Mesenchymal stem cell (in vitro differentiated cells and primary cell): ENCODE measurements around the gene TNFAIP3.

ENCODE experiments used
- DNase-seq: peaks from one replicate; pipeline ENCODE4 v3.0.0-alpha.2; 2013
- H2AFZ ChIP-seq: one replicate; pipeline ENCODE4 v1.6.1; 2013; ENCODE audit warnings: low read depth, mild to moderate bottlenecking, control low read depth, inconsistent platforms, low read length, moderate library complexity
- H2AK5ac ChIP-seq: 2 replicates; pipeline ENCODE4 v1.6.1; 2013; ENCODE audit warnings: low read length, moderate library complexity, mild to moderate bottlenecking, inconsistent platforms; ENCODE audit not compliant: severe bottlenecking
- H2BK120ac ChIP-seq: one replicate; pipeline ENCODE4 v1.6.1; 2013; ENCODE audit warnings: low read depth, mild to moderate bottlenecking, inconsistent platforms, low read length, moderate library complexity
- H2BK12ac ChIP-seq, 2 experiments: one replicate each; pipeline ENCODE4 v1.6.1; 2013; ENCODE audit warnings: inconsistent platforms in 2 of 2, low read length in 2 of 2, mild to moderate bottlenecking in 2 of 2, moderate library complexity in 2 of 2, control low read depth in 1 of 2
- H2BK15ac ChIP-seq: one replicate; pipeline ENCODE4 v1.6.1; 2013; ENCODE audit warnings: mild to moderate bottlenecking, low read depth, inconsistent platforms; ENCODE audit not compliant: poor library complexity, severe bottlenecking
- H2BK5ac ChIP-seq: 2 replicates; pipeline ENCODE4 v1.6.1; 2013; ENCODE audit warnings: low read depth, mild to moderate bottlenecking, low read length, control low read depth, inconsistent platforms; ENCODE audit not compliant: poor library complexity, severe bottlenecking
- H3K14ac ChIP-seq, 2 experiments: one replicate each; pipeline ENCODE4 v1.6.1; 2013; ENCODE audit warnings: inconsistent platforms in 2 of 2, low read length in 2 of 2, control low read depth in 1 of 2, mild to moderate bottlenecking in 1 of 2, moderate library complexity in 1 of 2
- H3K18ac ChIP-seq, 2 experiments: one replicate each; pipeline ENCODE4 v1.6.1; 2013; ENCODE audit warnings: inconsistent platforms in 2 of 2, low read length in 2 of 2, control low read depth in 1 of 2, low read depth in 1 of 2, mild to moderate bottlenecking in 1 of 2
- H3K23ac ChIP-seq, 2 experiments: one replicate each; pipeline ENCODE4 v1.6.1; 2013; ENCODE audit warnings: inconsistent platforms in 2 of 2, low read length in 2 of 2, mild to moderate bottlenecking in 2 of 2, moderate library complexity in 2 of 2, control low read depth in 1 of 2
- H3K27ac ChIP-seq: 2 replicates; pipeline ENCODE4 v1.5.1; 2013; ENCODE audit warnings: mild to moderate bottlenecking, moderate library complexity, low read length, control low read depth, inconsistent platforms; ENCODE audit not compliant: poor library complexity, severe bottlenecking
- H3K27me3 ChIP-seq, 2 experiments: 2 replicates each; pipeline versions ENCODE4 v1.6.1 to v1.7.0; 2013; ENCODE audit warnings: low read length in 2 of 2, mild to moderate bottlenecking in 2 of 2, moderate library complexity in 2 of 2, control low read depth in 1 of 2, inconsistent platforms in 1 of 2; ENCODE audit not compliant: control insufficient read depth in 1 of 2, insufficient read depth in 1 of 2
- H3K36me3 ChIP-seq, 2 experiments: 2 replicates each; pipeline versions ENCODE4 v1.6.1 to v1.7.0; 2013; ENCODE audit warnings: low read length in 2 of 2, control low read depth in 1 of 2, inconsistent platforms in 1 of 2, low read depth in 1 of 2, mild to moderate bottlenecking in 1 of 2; ENCODE audit not compliant: insufficient read depth in 2 of 2, control insufficient read depth in 1 of 2
- H3K4ac ChIP-seq, 2 experiments: one replicate each; pipeline ENCODE4 v1.6.1; 2013; ENCODE audit warnings: inconsistent platforms in 2 of 2, low read length in 2 of 2, mild to moderate bottlenecking in 2 of 2, moderate library complexity in 2 of 2, control low read depth in 1 of 2, low read depth in 1 of 2
- H3K4me1 ChIP-seq: 2 replicates; pipeline ENCODE4 v1.6.1; 2013; ENCODE audit warnings: low read depth, low read length, control low read depth; ENCODE audit not compliant: control insufficient read depth, insufficient read depth
- H3K4me2 ChIP-seq: 2 replicates; pipeline ENCODE4 v1.6.1; 2013; ENCODE audit warnings: low read length, mild to moderate bottlenecking, inconsistent platforms; ENCODE audit not compliant: poor library complexity, severe bottlenecking
- H3K4me3 ChIP-seq, 2 experiments: 2 replicates each; pipeline versions ENCODE4 v1.5.1 to v1.7.0; 2013; ENCODE audit warnings: low read length in 2 of 2, mild to moderate bottlenecking in 2 of 2, control low read depth in 1 of 2, low read depth in 1 of 2; ENCODE audit not compliant: insufficient read depth in 1 of 2
- H3K79me1 ChIP-seq: replicated peaks from 2 replicates; pipeline ENCODE4 v1.6.1; 2013; ENCODE audit warnings: mild to moderate bottlenecking, control low read depth, low read length, inconsistent platforms; ENCODE audit not compliant: poor library complexity, severe bottlenecking
- H3K9ac ChIP-seq: 2 replicates; pipeline ENCODE4 v1.7.0; 2013; ENCODE audit warnings: mild to moderate bottlenecking, low read length, moderate library complexity
- H3K9me3 ChIP-seq: 2 replicates; pipeline ENCODE4 v1.7.0; 2013; ENCODE audit warnings: mild to moderate bottlenecking, low read length; ENCODE audit not compliant: control insufficient read depth
- H4K8ac ChIP-seq: one replicate; pipeline ENCODE4 v1.6.1; 2013; ENCODE audit warnings: inconsistent platforms, mild to moderate bottlenecking, low read length, moderate library complexity
- H4K91ac ChIP-seq: one replicate; pipeline ENCODE4 v1.6.1; 2013; ENCODE audit warnings: mild to moderate bottlenecking, low read length, inconsistent platforms
- WGBS: methylation state at CpG from one replicate; pipeline ENCODE4 v1.1.7; 2013; ENCODE audit warnings: mixed read lengths; 5-methylcytosine and 5-hydroxymethylcytosine counted together

TNFAIP3 gene

GRCh38 chr6:137869549-137870307 is 2.7 kb downstream of the TNFAIP3 start:
- Histone ChIP-seq H3K9ac (no peak overlapping the region), H2BK12ac (no peak overlapping the region), H4K91ac (no peak overlapping the region), H3K4me2 (no peak overlapping the region), H2AFZ (no peak overlapping the region), H3K27me3 (no peaks in the 10 kb centered on the region), H4K8ac (no peak overlapping the region), H3K23ac (no peak overlapping the region), H3K27ac (no peak overlapping the region), H3K14ac (no peak overlapping the region), H3K9me3 (no peaks in the 10 kb centered on the region), H3K79me1 (peaks cover 20% of the 10 kb centered on the region), H2AK5ac (no peak overlapping the region), H3K4ac (no peak overlapping the region), H2BK15ac (no peak overlapping the region), H3K4me1 (peaks cover 8% of the 10 kb centered on the region), H3K4me3 (peak overlapping the region in 1 of 2 experiments; percentile 92), H3K36me3 (peaks cover under 1 to 6% of the 10 kb centered on the region in 2 experiments), H3K18ac (no peak overlapping the region), H2BK5ac (no peak overlapping the region), H2BK120ac (no peak overlapping the region)
- no peak for DNase-seq
- WGBS: 100% methylated on average over 3 of the region's 3 CpGs

DNA sequence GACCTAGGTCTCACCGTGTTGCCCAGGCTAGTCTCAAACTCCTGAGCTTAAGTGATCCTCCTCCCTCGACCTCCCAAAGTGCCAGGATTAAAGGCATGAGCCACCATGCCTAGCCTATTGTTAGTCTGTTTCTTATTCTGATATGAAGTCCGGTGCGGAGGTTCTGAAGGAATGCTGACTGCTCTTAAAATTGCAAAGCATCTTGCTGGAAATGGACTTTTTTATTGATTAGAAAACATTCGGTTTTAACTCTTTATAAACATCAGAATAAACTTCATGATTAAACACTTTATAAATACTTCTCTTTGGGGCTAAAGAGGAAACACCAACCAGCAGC is 3.2 kb downstream of the TNFAIP3 start:
- Histone ChIP-seq H2BK12ac (no peak overlapping the region), H2AFZ (no peak overlapping the region), H3K27ac (no peak overlapping the region), H3K18ac (no peak overlapping the region), H3K4me3 (peak overlapping the region in 1 of 2 experiments; percentile 92), H2AK5ac (no peak overlapping the region), H3K9ac (peak overlapping the region; percentile 2), H3K79me1 (peaks cover 24% of the 10 kb centered on the region), H2BK15ac (no peak overlapping the region), H4K91ac (no peak overlapping the region), H3K36me3 (peaks cover 5 to 12% of the 10 kb centered on the region in 2 experiments), H3K4me2 (no peak overlapping the region), H3K4ac (no peak overlapping the region), H3K27me3 (no peaks in the 10 kb centered on the region), H2BK5ac (no peak overlapping the region), H3K4me1 (peaks cover 8% of the 10 kb centered on the region), H4K8ac (no peak overlapping the region), H3K14ac (no peak overlapping the region), H2BK120ac (no peak overlapping the region), H3K9me3 (no peaks in the 10 kb centered on the region), H3K23ac (no peak overlapping the region)
- 75% methylated on average over 3 of the region's 5 CpGs for WGBS
- no peak for DNase-seq

GRCh38 chr6:137870744-137871247 is 3.7 kb downstream of the TNFAIP3 start:
- no peaks in the 10 kb centered on the region for H3K27me3 ChIP-seq
- DNase-seq: peak; percentile 48
- no peak overlapping the region for H2BK12ac ChIP-seq
- H4K91ac ChIP-seq: no peak overlapping the region
- no peak overlapping the region for H3K18ac ChIP-seq
- no peak overlapping the region for H2AFZ ChIP-seq
- H3K4me3 ChIP-seq: peak overlapping the region in 1 of 2 experiments; percentile 92
- no peak overlapping the region for H2BK5ac ChIP-seq
- no peaks in the 10 kb centered on the region for H3K9me3 ChIP-seq
- no peak overlapping the region for H2BK15ac ChIP-seq
- no peak overlapping the region for H3K4me2 ChIP-seq
- H3K4me1 ChIP-seq: peaks cover 8% of the 10 kb centered on the region
- H3K4ac ChIP-seq: no peak overlapping the region
- H3K36me3 ChIP-seq: peaks cover 6 to 17% of the 10 kb centered on the region in 2 experiments
- peaks cover 24% of the 10 kb centered on the region for H3K79me1 ChIP-seq
- no peak overlapping the region for H2BK120ac ChIP-seq
- 52% methylated on average over 2 of the region's 4 CpGs for WGBS
- H3K9ac ChIP-seq: peak overlapping the region; percentile 2
- no peak overlapping the region for H4K8ac ChIP-seq
- no peak overlapping the region for H2AK5ac ChIP-seq
- H3K27ac ChIP-seq: no peak overlapping the region
- H3K14ac ChIP-seq: no peak overlapping the region
- H3K23ac ChIP-seq: no peak overlapping the region

DNA sequence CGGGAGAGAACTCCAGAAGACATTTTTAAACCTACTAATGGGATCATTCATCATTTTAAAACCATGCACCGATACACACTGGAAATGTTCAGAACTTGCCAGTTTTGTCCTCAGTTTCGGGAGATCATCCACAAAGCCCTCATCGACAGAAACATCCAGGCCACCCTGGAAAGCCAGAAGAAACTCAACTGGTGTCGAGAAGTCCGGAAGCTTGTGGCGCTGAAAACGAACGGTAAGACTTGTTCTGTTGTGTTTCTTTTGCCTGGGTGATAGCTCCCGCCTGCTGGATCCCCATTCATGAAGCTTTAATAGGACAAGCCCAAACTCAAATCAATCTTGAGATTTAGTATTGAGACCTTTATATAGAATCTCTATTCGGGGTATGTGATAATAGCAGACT is 4.2 kb downstream of the TNFAIP3 start:
- H3K9ac ChIP-seq: no peak overlapping the region
- H3K9me3 ChIP-seq: no peaks in the 10 kb centered on the region
- peaks cover 7% of the 10 kb centered on the region for H3K4me1 ChIP-seq
- no peak overlapping the region for H2BK15ac ChIP-seq
- no peak overlapping the region for H3K18ac ChIP-seq
- no peak overlapping the region for H4K91ac ChIP-seq
- 98% methylated on average over 10 of the region's 11 CpGs for WGBS
- no peak overlapping the region for H2AFZ ChIP-seq
- no peak overlapping the region for H2AK5ac ChIP-seq
- DNase-seq: peak; percentile 15
- no peak overlapping the region for H3K27ac ChIP-seq
- H4K8ac ChIP-seq: no peak overlapping the region
- no peak overlapping the region for H3K23ac ChIP-seq
- peaks cover 24% of the 10 kb centered on the region for H3K79me1 ChIP-seq
- H2BK12ac ChIP-seq: no peak overlapping the region
- peaks cover 8 to 22% of the 10 kb centered on the region in 2 experiments for H3K36me3 ChIP-seq
- no peak overlapping the region for H2BK120ac ChIP-seq
- no peak overlapping the region for H3K4me3 ChIP-seq
- no peak overlapping the region for H2BK5ac ChIP-seq
- no peaks in the 10 kb centered on the region for H3K27me3 ChIP-seq
- H3K14ac ChIP-seq: no peak overlapping the region
- H3K4me2 ChIP-seq: no peak overlapping the region
- H3K4ac ChIP-seq: no peak overlapping the region
